OCI-LY1 (cell line): ENCODE data around the gene BTBD16.

ENCODE experiments used
- H2AFZ ChIP-seq: fragments of 200-600 bp; sonication (generic), shearing (Covaris generic); 2 replicates; pipeline ENCODE4 v1.6.0; 2014; ENCODE audit warnings: antibody characterized with exemption, mild to moderate bottlenecking, low read length
- H3F3A ChIP-seq: fragments of 200-600 bp; sonication (generic), shearing (Covaris generic); 2 replicates; pipeline ENCODE4 v1.6.0; 2014; ENCODE audit warnings: mild to moderate bottlenecking, antibody characterized with exemption, low read length, moderate library complexity; ENCODE audit not compliant: insufficient read depth
- H3K27ac ChIP-seq: fragments of 200-600 bp; sonication (generic); 2 replicates; pipeline ENCODE4 v1.5.1; 2014; ENCODE audit warnings: low read length, mixed run types, mild to moderate bottlenecking, low read depth; ENCODE audit not compliant: poor library complexity, severe bottlenecking
- H3K27me3 ChIP-seq: fragments of 200-600 bp; sonication (generic); 2 replicates; pipeline ENCODE4 v1.6.0; 2014; ENCODE audit warnings: antibody characterized with exemption, mild to moderate bottlenecking, low read length, moderate library complexity; ENCODE audit not compliant: insufficient read depth
- H3K36me3 ChIP-seq: fragments of 200-600 bp; sonication (generic); 2 replicates; pipeline ENCODE4 v1.6.1; 2014; ENCODE audit warnings: mild to moderate bottlenecking, antibody characterized with exemption, low read length, moderate library complexity, mixed read lengths; ENCODE audit not compliant: insufficient read depth
- H3K4me1 ChIP-seq: fragments of 200-600 bp; sonication (generic); 2 replicates; pipeline ENCODE4 v1.5.1; 2014; ENCODE audit warnings: mild to moderate bottlenecking, low read length, moderate library complexity; ENCODE audit not compliant: insufficient read depth, severe bottlenecking
- H3K4me2 ChIP-seq: fragments of 200-600 bp; sonication (generic), shearing (Covaris generic); 2 replicates; pipeline ENCODE4 v1.6.1; 2014; ENCODE audit warnings: low read length
- H3K4me3 ChIP-seq: fragments of 200-600 bp; sonication (generic); 2 replicates; pipeline ENCODE4 v1.5.1; 2014; ENCODE audit warnings: low read length, low read depth, mild to moderate bottlenecking, mixed read lengths; ENCODE audit not compliant: poor library complexity, severe bottlenecking
- H3K79me2 ChIP-seq: fragments of 200-600 bp; shearing (Covaris generic); 2 replicates; pipeline ENCODE4 v1.6.1; 2016; ENCODE audit warnings: mixed run types, low read length, mixed read lengths; ENCODE audit not compliant: insufficient read depth
- H3K9ac ChIP-seq: fragments of 200-600 bp; sonication (generic), shearing (Covaris generic); 2 replicates; pipeline ENCODE4 v1.6.1; 2014; ENCODE audit warnings: mild to moderate bottlenecking, low read length, mixed read lengths
- H3K9me2 ChIP-seq: fragments of 200-600 bp; sonication (generic), shearing (Covaris generic); 2 replicates; pipeline ENCODE4 v1.6.1; 2014; ENCODE audit warnings: low read depth, mild to moderate bottlenecking, low read length, mixed read lengths
- H3K9me3 ChIP-seq: fragments of 200-600 bp; shearing (Covaris generic); 2 replicates; pipeline ENCODE4 v1.6.1; 2014; ENCODE audit warnings: low read length, mixed read lengths
- H4K20me1 ChIP-seq: fragments of 200-600 bp; sonication (generic), shearing (Covaris generic); 2 replicates; pipeline ENCODE4 v1.6.0; 2016; ENCODE audit warnings: mild to moderate bottlenecking, low read length; ENCODE audit not compliant: insufficient read depth
- EZH2 ChIP-seq: fragments of 200-600 bp; sonication (generic), shearing (Covaris generic); IDR thresholded peaks from 2 replicates; pipeline ENCODE4 v1.8.0; 2017; ENCODE audit warnings: borderline replicate concordance, mixed run types, mild to moderate bottlenecking, antibody characterized with exemption, low read length, moderate library complexity, mixed read lengths
- TF ChIP-seq, protein P1 (sequence below): fragments of 200-600 bp; sonication (generic), shearing (Covaris generic); IDR thresholded peaks from 2 replicates; pipeline ENCODE4 v1.5.1; 2017; ENCODE audit warnings: mild to moderate bottlenecking, antibody characterized with exemption, low read length, moderate library complexity, mixed read lengths

The BTBD16 gene

DNA sequence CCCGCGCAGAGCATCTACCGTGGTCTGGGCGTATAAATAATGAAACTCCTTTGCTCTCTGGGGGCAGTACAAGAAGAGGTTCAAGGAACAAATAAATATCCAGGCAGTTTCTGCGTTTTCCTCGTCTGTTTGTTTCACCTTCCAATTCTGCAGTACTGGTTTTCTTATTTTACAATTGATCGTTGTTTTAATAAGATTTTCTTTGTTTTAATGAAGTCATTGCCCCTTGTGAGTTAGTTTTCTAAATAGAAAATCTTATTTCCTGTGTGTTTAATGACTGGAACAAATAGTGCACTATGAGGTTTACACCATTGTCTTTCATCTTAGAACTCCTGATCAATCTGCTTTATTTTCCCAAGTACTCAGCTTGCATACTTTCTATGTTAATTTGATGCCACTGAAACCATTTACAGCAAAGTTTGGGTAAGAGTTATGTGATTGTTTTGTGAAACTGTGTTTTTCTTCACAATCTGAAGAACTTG is 104.6 kb downstream of the BTBD16 start:
- Histone ChIP-seq H3K9me3 (no peaks in the 10 kb centered on the region), H3F3A (no peaks in the 10 kb centered on the region), H3K4me1 (no peaks in the 10 kb centered on the region), H3K27me3 (no peaks in the 10 kb centered on the region), H3K4me3 (no peak overlapping the region), H3K9ac (no peak overlapping the region), H3K27ac (no peak overlapping the region), H3K79me2 (no peaks in the 10 kb centered on the region), H2AFZ (no peak overlapping the region), H4K20me1 (no peaks in the 10 kb centered on the region), H3K4me2 (no peak overlapping the region), H3K36me3 (no peaks in the 10 kb centered on the region), H3K9me2 (no peaks in the 10 kb centered on the region)
- TF ChIP-seq, protein P1, sequence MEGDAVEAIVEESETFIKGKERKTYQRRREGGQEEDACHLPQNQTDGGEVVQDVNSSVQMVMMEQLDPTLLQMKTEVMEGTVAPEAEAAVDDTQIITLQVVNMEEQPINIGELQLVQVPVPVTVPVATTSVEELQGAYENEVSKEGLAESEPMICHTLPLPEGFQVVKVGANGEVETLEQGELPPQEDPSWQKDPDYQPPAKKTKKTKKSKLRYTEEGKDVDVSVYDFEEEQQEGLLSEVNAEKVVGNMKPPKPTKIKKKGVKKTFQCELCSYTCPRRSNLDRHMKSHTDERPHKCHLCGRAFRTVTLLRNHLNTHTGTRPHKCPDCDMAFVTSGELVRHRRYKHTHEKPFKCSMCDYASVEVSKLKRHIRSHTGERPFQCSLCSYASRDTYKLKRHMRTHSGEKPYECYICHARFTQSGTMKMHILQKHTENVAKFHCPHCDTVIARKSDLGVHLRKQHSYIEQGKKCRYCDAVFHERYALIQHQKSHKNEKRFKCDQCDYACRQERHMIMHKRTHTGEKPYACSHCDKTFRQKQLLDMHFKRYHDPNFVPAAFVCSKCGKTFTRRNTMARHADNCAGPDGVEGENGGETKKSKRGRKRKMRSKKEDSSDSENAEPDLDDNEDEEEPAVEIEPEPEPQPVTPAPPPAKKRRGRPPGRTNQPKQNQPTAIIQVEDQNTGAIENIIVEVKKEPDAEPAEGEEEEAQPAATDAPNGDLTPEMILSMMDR, result no peak
- TF ChIP-seq EZH2, result no peak

DNA sequence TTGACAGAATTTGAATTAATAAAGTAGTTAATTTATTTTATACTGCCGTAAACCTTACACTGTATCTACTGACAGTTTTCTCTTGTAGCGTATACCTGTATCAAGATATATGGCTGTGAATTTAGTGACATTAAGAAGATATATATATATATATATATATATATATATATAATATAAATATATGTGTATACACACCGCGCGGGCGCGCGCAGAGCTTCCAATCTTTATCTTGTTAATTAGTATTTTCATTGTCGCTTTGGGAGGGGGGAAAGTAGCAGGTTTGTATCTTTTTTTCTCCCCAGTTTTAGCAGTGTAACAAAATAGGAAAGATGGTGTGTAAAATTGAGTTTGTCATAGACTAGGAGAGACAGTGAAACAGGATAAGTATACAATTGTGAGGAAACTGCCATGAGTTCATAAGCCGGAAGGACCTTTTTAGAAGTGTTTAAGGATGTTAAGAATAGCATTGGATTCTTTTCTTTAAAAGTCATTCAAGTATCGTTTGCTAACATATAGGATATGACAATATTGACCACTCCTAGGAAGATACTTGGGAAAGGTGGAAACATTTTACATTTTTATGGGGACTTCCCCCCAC is 105.4 kb downstream of the BTBD16 start:
- Histone ChIP-seq H2AFZ (no peak overlapping the region), H3K27me3 (no peaks in the 10 kb centered on the region), H3K9me2 (no peaks in the 10 kb centered on the region), H3K79me2 (no peaks in the 10 kb centered on the region), H3K4me3 (no peak overlapping the region), H3K4me2 (no peak overlapping the region), H3K9ac (no peak overlapping the region), H3F3A (no peaks in the 10 kb centered on the region), H3K27ac (no peak overlapping the region), H3K9me3 (no peaks in the 10 kb centered on the region), H4K20me1 (no peaks in the 10 kb centered on the region), H3K36me3 (no peaks in the 10 kb centered on the region), H3K4me1 (no peaks in the 10 kb centered on the region)
- TF ChIP-seq, protein P1, result no peak
- TF ChIP-seq EZH2, result no peak

DNA sequence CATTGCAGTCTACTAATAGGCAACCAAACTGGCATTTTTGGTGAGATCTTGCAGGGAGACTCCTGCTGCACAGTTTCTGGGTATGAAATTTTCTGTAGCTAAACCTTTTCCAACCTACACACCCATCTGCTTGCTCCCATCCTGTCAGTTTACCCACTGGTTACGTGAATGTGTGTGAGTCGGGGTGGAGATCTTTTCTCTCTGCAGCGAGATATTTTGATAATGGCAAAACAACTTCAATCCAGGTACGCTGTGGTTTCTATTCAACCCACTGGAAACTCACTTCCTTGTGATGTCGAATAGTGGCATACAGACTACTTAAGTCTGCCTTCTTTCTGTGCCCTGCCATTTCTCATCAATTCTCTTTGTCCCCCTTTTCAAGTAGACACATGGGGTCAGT is 107.9 kb downstream of the BTBD16 start:
- Histone ChIP-seq H3K27me3 (no peaks in the 10 kb centered on the region), H3K4me2 (no peak overlapping the region)

More for the DNA sequence above, 107.9 kb downstream of the BTBD16 start:
- no peak overlapping the region for H3K9ac ChIP-seq
- H3K4me3 ChIP-seq, result no peak overlapping the region
- no peak for TF ChIP-seq EZH2
- TF ChIP-seq, protein P1, result no peak
- H3F3A ChIP-seq, result no peaks in the 10 kb centered on the region
- H3K79me2 ChIP-seq, result no peaks in the 10 kb centered on the region
- no peaks in the 10 kb centered on the region for H3K9me3 ChIP-seq
- H3K36me3 ChIP-seq, result no peaks in the 10 kb centered on the region
- H3K4me1 ChIP-seq, result no peaks in the 10 kb centered on the region
- H3K27ac ChIP-seq, result no peak overlapping the region
- H2AFZ ChIP-seq, result no peak overlapping the region
- no peaks in the 10 kb centered on the region for H4K20me1 ChIP-seq
- no peaks in the 10 kb centered on the region for H3K9me2 ChIP-seq
